Testis (tissue), 2 donors: ENCODE measurements around the gene LRMDA.

Experiments
- CTCF ChIP-seq, 3 experiments: fragments of 450-650 bp in 2 of 3; fragments of 200-600 bp in 1 of 3; sonication (generic) in 1 of 3; IDR thresholded peaks; one replicate each; pipeline ENCODE4 v1.5.1; 2016 to 2019; ENCODE audit warnings: antibody characterized with exemption in 3 of 3, mild to moderate bottlenecking in 2 of 3, moderate library complexity in 1 of 3
- POLR2A ChIP-seq: fragments of 450-650 bp; IDR thresholded peaks from one replicate; pipeline ENCODE4 v1.6.1; 2017; ENCODE audit warnings: antibody characterized with exemption, mild to moderate bottlenecking, moderate library complexity

- TF ChIP-seq POLR2A = no peak
- TF ChIP-seq CTCF (IDR thresholded peaks at IDR 0.05) = no peak
Measured at GRCh38 chr10:75468612-75469005, 37.2 kb downstream of the LRMDA start.
